ENCODE measurements around the gene LY6G5B.
A peak's percentile ranks its signal among the peaks of the same experiment; 100 is the strongest.

The LY6G5B gene

GRCh38 chr6:31652925-31653724, 16.7 kb upstream of the LY6G5B start:
- TF ChIP-seq CTCF (IDR thresholded peaks at IDR 0.05; ENCODE audit: low read depth, low read length), result no peak
- H3K4me3 ChIP-seq (ENCODE audit: low read depth, low read length), result peak overlapping the region; percentile 80

GRCh38 chr6:31654574-31655348, 15.0 kb upstream of the LY6G5B start:
- no peak for TF ChIP-seq CTCF (IDR thresholded peaks at IDR 0.05; ENCODE audit: low read depth, low read length)
- H3K4me3 ChIP-seq (ENCODE audit: low read depth, low read length), result no peak overlapping the region

GRCh38 chr6:31655349-31656237, 14.2 kb upstream of the LY6G5B start, which contains the start of gene APOM:
APOM (plus strand) TSS chr6:31655894; CDS start chr6:31655967, 73 bp downstream.
- H3K4me3 ChIP-seq (ENCODE audit: low read depth, low read length), result no peak within 1 kb of the TSS
- no peak for TF ChIP-seq CTCF (IDR thresholded peaks at IDR 0.05; ENCODE audit: low read depth, low read length)

GRCh38 chr6:31657406-31658157, 12.2 kb upstream of the LY6G5B start:
- TF ChIP-seq CTCF (IDR thresholded peaks at IDR 0.05; ENCODE audit: low read depth, low read length), result no peak
- H3K4me3 ChIP-seq (ENCODE audit: low read depth, low read length), result no peak overlapping the region

- TF ChIP-seq CTCF (IDR thresholded peaks at IDR 0.05; ENCODE audit: low read depth, low read length), result no peak
- H3K4me3 ChIP-seq (ENCODE audit: low read depth, low read length), result no peak overlapping the region
These were observed 11.6 kb upstream of the LY6G5B start for GRCh38 chr6:31658158-31658688.

- H3K4me3 ChIP-seq (ENCODE audit: low read depth, low read length), result peak overlapping the region; percentile 93
- TF ChIP-seq CTCF (IDR thresholded peaks at IDR 0.05; ENCODE audit: low read depth, low read length), result no peak
These were observed 10.7 kb upstream of the LY6G5B start for GRCh38 chr6:31658983-31659648.

Data from WI38 (cell line).